Thyroid gland (tissue), 4 donors: ENCODE results near the gene TOX3.

Experiments used
- POLR2A ChIP-seq, 2 donors: fragments of 450-650 bp; IDR thresholded peaks; one replicate each; pipeline ENCODE4 v1.6.1; 2017; ENCODE audit warnings: antibody characterized with exemption in 2 of 2, mild to moderate bottlenecking in 2 of 2, moderate library complexity in 1 of 2
- TF ChIP-seq, protein P1 (sequence below), 6 experiments: fragments of 200-600 bp in 3 of 6; fragments of 450-650 bp in 3 of 6; sonication (generic) in 3 of 6; IDR thresholded peaks; one replicate each; pipeline ENCODE4 v1.5.1; 2016 to 2019; ENCODE audit warnings: antibody characterized with exemption in 6 of 6, mild to moderate bottlenecking in 2 of 6, inconsistent platforms in 1 of 6, moderate library complexity in 1 of 6

DNA sequence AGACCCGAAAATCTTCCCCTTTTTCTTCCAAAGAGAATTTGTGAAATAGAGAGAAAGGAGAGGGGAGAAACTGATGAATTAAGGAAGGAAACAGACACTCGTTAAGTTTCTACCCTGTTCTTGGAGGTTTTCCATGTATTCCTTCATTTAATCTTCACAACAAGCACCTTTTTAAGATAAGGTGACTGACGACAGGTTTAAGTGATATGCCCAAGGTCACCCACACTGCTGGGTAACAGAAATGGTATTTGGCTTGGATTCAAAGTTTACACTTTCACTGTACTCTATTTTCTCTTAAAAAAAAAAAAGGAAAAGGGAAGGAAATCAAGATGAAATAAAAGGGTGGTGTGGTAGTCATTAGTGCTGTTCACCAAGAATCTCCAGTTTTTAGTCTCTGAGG, 33.5 kb upstream of the TOX3 start:
- TF ChIP-seq, protein P1, sequence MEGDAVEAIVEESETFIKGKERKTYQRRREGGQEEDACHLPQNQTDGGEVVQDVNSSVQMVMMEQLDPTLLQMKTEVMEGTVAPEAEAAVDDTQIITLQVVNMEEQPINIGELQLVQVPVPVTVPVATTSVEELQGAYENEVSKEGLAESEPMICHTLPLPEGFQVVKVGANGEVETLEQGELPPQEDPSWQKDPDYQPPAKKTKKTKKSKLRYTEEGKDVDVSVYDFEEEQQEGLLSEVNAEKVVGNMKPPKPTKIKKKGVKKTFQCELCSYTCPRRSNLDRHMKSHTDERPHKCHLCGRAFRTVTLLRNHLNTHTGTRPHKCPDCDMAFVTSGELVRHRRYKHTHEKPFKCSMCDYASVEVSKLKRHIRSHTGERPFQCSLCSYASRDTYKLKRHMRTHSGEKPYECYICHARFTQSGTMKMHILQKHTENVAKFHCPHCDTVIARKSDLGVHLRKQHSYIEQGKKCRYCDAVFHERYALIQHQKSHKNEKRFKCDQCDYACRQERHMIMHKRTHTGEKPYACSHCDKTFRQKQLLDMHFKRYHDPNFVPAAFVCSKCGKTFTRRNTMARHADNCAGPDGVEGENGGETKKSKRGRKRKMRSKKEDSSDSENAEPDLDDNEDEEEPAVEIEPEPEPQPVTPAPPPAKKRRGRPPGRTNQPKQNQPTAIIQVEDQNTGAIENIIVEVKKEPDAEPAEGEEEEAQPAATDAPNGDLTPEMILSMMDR (IDR thresholded peaks at IDR 0.05): no peak
- no peak for TF ChIP-seq POLR2A (IDR thresholded peaks at IDR 0.05)
